GM15510 (cell line): ENCODE results near the gene IYD.

Experiments
- POLR2A ChIP-seq: IDR thresholded peaks from 3 replicates; pipeline ENCODE4 v1.6.1; 2011; ENCODE audit warnings: borderline replicate concordance; ENCODE audit not compliant: insufficient read length; ENCODE audit errors: extremely low read depth

IYD gene

GRCh38 chr6:150370112-150370511, 1.3 kb downstream of the IYD start:
- no peak for TF ChIP-seq POLR2A

- TF ChIP-seq POLR2A = no peak
These were observed 2.5 kb downstream of the IYD start for GRCh38 chr6:150371356-150371755.

GRCh38 chr6:150372051-150372450, 3.2 kb downstream of the IYD start:
- no peak for TF ChIP-seq POLR2A

GRCh38 chr6:150373260-150373701, 4.5 kb downstream of the IYD start:
- no peak for TF ChIP-seq POLR2A

GRCh38 chr6:150377211-150377781, 8.5 kb downstream of the IYD start:
- TF ChIP-seq POLR2A = no peak

GRCh38 chr6:150380256-150380655, 11.4 kb downstream of the IYD start:
- no peak for TF ChIP-seq POLR2A

- no peak for TF ChIP-seq POLR2A
These were observed 13.4 kb downstream of the IYD start for GRCh38 chr6:150382171-150382570.

GRCh38 chr6:150391414-150391813, 22.6 kb downstream of the IYD start:
- no peak for TF ChIP-seq POLR2A

- TF ChIP-seq POLR2A = no peak
These were observed 23.1 kb downstream of the IYD start for GRCh38 chr6:150391890-150392289.

GRCh38 chr6:150392452-150393220, 23.8 kb downstream of the IYD start:
- TF ChIP-seq POLR2A = no peak

GRCh38 chr6:150394053-150394898, 25.5 kb downstream of the IYD start:
- no peak for TF ChIP-seq POLR2A

GRCh38 chr6:150394899-150395295, 26.1 kb downstream of the IYD start:
- no peak for TF ChIP-seq POLR2A

- no peak for TF ChIP-seq POLR2A
These were observed 26.7 kb downstream of the IYD start for GRCh38 chr6:150395388-150396009.

GRCh38 chr6:150403458-150404246, 34.8 kb downstream of the IYD start:
- no peak for TF ChIP-seq POLR2A
